GM12875 (cell line): Measurements from ENCODE around the gene ABTB2.

Experiments used
- H3K4me3 ChIP-seq: one replicate; pipeline ENCODE4 v1.5.1; 2011; ENCODE audit warnings: low read depth, low read length, control low read depth
- CTCF ChIP-seq: IDR thresholded peaks from 2 replicates; pipeline ENCODE4 v1.5.1; 2011; ENCODE audit warnings: low read depth, mild to moderate bottlenecking, control low read depth, inconsistent platforms, low read length, moderate library complexity, borderline replicate concordance; ENCODE audit not compliant: insufficient read depth

ABTB2 gene

GRCh38 chr11:34126959-34127848, 230.6 kb downstream of the ABTB2 start:
- no peak for TF ChIP-seq CTCF
- no peak overlapping the region for H3K4me3 ChIP-seq

DNA sequence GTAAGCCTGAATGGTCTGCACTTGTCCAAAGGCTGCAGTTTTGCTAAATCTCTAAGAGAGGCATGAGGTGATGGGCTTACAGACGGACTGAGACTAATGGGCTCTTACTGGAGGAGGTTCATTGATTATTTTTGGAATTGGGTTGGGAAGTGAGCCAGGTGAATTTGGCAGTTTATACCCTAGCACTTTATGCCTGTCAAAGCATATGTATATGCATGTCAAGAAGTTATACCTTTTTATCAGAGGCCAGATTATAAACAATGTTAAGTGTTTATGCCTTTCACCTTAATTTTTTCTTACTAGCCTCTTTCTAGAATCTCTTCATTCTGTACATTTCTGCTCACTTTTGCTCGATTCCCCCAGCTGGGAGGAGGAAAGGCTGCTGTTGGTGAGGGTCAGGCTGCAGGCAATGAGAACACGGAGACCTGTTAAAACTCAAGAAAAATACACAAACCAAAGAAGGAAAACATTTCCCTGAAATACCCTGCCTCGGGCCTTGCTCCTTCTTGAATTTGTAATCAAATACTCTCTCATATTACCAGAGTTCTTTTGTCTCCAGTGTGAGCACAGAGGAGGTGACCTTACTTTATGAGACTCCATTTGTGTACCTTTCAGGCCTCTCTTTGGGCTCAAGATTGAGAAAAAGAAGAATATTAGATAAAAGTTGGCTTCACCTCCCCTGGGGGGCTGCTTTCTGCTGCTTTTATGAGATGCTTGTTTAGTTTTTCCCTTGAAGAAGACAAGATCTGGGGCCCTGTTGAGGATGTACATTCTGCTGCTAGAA, 232.7 kb downstream of the ABTB2 start:
- no peak for TF ChIP-seq CTCF
- no peak overlapping the region for H3K4me3 ChIP-seq

DNA sequence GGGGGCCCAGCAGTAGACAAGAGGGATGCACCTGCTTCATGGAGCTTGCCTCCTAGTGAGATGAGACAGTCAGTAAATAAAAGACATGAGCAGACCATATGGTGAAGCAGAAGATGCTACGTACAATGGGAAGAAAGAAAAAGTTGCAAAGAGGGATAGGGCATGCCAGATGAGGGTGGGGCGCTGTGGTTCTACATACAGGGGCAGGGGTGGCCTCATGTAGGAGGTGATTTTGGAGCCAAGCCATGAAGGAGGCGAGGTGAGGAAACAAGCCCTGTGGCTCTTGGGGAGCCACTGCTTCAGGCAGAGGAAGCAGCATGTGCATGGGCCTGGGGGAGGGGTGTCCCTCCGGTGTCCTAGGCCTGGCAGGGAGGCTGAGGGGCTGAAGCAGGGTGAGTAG, 237.2 kb downstream of the ABTB2 start:
- TF ChIP-seq CTCF = no peak
- no peak overlapping the region for H3K4me3 ChIP-seq

GRCh38 chr11:34114471-34114870, 243.3 kb downstream of the ABTB2 start:
- TF ChIP-seq CTCF = no peak
- no peak overlapping the region for H3K4me3 ChIP-seq

GRCh38 chr11:34114014-34114413, 243.8 kb downstream of the ABTB2 start:
- TF ChIP-seq CTCF = no peak
- H3K4me3 ChIP-seq = no peak overlapping the region

- TF ChIP-seq CTCF = no peak
- no peak overlapping the region for H3K4me3 ChIP-seq
These were observed 246.0 kb downstream of the ABTB2 start for GRCh38 chr11:34111722-34112270.

- H3K4me3 ChIP-seq = peak overlapping the region; percentile 81
- TF ChIP-seq CTCF = no peak
These were observed 251.8 kb downstream of the ABTB2 start for GRCh38 chr11:34105957-34106504.
